ENCODE results near the gene STPG4.

- no peak for TF ChIP-seq CTCF (IDR thresholded peaks at IDR 0.05)
- TF ChIP-seq POLR2A (IDR thresholded peaks at IDR 0.05): no peak
Observed at GRCh38 chr2:47060652-47061170, 94.4 kb downstream of the STPG4 start.

Data from prostate gland (tissue), 2 donors.